ENCODE measurements around the gene PCSK7. TPM values are rescaled to one million over a fixed set of nuclear protein-coding genes. Genes with fewer than 3 reads are reported as not detected.
"Not testable (repeated sequence)": the region's sequence is repeated elsewhere in the genome, so short reads cannot be mapped to it uniquely, and the experiment has no call there.

PCSK7 gene
- total RNA-seq, 2 experiments from 2014 or later, result 229 to 247 TPM

DNA sequence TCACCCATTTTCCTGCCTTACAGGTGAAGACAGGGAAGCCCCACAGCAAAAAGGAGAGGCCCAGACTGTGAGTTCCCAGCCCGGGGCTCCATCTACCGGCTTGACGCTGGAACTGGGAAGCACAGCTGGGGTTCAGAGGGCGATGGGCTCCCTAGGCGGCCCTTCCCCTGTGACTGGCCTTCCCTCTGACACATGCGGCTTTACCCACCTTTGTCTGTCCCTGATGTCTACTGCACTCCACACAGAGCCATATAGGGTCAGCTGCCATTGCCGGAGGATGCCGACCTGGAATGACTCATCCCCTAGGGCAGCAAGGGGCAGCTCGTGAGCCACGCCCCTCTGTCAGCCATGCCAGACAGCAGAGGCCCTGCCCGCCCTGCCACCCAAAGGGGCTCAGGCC lies 25.0 kb downstream of the PCSK7 start:
- peaks cover 46% of the 10 kb centered on the region for H3K36me3 ChIP-seq (ENCODE audit: insufficient read depth, low read length)
- H3K4me1 Mint-ChIP-seq (ENCODE audit: low read depth); H3K27me3 ChIP-seq (ENCODE audit: control insufficient read depth in 1 of 2, insufficient read depth in 2 of 2, low read length in 2 of 2); ATAC-seq (ENCODE audit: poor library complexity); H3K4me1 ChIP-seq (ENCODE audit: insufficient read depth, low read length); H3K4me3 Mint-ChIP-seq; H3K4me3 ChIP-seq (ENCODE audit: low read length); H3K27ac ChIP-seq (ENCODE audit: low read depth in 1 of 2, low read length in 2 of 2); H3K9me3 ChIP-seq (ENCODE audit: control insufficient read depth in 1 of 2, insufficient read depth in 1 of 2, low read length in 2 of 2); H3K27ac Mint-ChIP-seq; H3K9me3 Mint-ChIP-seq; DNase-seq; intact Hi-C loops (cut with DNase I, micrococcal nuclease); CTCF ChIA-PET; POLR2A ChIA-PET; H3K27me3 Mint-ChIP-seq: not testable (repeated sequence)
- peaks cover 61% of the 10 kb centered on the region for H3K36me3 Mint-ChIP-seq (ENCODE audit: low read depth)

DNA sequence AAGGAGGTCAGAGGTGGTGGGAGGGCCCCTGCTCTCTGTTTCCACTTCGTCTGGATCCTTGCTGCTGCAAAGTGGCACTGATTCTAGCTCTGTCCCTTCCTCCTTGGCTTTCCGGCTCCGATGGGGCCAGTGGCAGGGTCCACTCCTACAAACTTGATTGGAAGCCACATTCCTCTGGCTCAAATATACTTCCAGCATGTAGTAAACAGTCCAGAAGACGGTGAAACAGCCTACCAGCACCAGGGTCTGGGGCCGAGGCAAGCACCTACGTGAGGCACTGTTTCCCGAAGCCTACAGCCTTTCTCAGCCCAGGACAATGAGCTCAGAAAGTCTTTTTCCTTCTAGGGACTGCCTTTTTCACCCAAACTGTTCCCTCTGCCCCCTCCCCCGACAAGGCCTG lies 25.8 kb downstream of the PCSK7 start:
- H3K36me3 ChIP-seq (ENCODE audit: insufficient read depth, low read length), result peaks cover 39% of the 10 kb centered on the region
- H3K36me3 Mint-ChIP-seq (ENCODE audit: low read depth), result peaks cover 54% of the 10 kb centered on the region
- intact Hi-C loops (cut with DNase I, micrococcal nuclease); H3K27me3 ChIP-seq (ENCODE audit: control insufficient read depth in 1 of 2, insufficient read depth in 2 of 2, low read length in 2 of 2); DNase-seq; H3K4me3 ChIP-seq (ENCODE audit: low read length); H3K27ac ChIP-seq (ENCODE audit: low read depth in 1 of 2, low read length in 2 of 2); H3K9me3 Mint-ChIP-seq; H3K9me3 ChIP-seq (ENCODE audit: control insufficient read depth in 1 of 2, insufficient read depth in 1 of 2, low read length in 2 of 2); POLR2A ChIA-PET; H3K27ac Mint-ChIP-seq; ATAC-seq (ENCODE audit: poor library complexity); H3K27me3 Mint-ChIP-seq; CTCF ChIA-PET; H3K4me1 Mint-ChIP-seq (ENCODE audit: low read depth); H3K4me3 Mint-ChIP-seq; H3K4me1 ChIP-seq (ENCODE audit: insufficient read depth, low read length): not testable (repeated sequence)

DNA sequence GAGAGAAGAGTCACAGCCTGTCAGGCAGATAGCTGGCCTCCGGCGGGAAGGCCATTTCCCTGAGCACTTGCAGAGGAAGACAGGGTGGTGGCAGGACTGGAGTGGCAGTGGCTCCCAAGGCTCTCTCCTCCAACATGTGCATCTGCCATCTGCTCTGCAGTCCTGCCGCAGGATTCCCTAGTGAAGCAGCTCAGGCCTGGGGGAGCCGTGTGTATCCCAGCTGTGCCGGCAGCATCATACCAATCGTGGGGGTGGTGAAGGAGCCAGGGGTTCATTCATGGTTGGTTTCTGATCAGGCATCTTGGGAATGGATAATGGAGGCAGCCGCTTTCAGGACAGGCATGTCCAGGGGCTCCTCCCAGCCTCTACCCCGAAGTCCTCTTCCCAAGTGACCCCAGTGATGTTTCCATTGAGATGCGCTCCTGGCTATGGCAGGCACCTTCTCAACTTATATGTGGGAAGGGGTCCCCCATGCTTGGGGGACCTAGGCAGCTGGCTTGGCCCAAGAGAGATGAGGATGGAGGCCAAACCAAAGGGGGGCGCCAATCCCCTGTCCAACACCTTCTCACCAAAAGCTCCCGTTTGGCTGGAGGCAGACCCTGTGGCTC lies 26.6 kb downstream of the PCSK7 start:
- ChIA-PET CTCF (no interaction called here), POLR2A (no interaction called here)
- H3K9me3 Mint-ChIP-seq, result no peaks in the 10 kb centered on the region
- H3K27ac Mint-ChIP-seq, result peak overlapping the region; percentile 51
- intact Hi-C loops (cut with DNase I, micrococcal nuclease), result no loop called here
- TF ChIP-seq, protein P1, sequence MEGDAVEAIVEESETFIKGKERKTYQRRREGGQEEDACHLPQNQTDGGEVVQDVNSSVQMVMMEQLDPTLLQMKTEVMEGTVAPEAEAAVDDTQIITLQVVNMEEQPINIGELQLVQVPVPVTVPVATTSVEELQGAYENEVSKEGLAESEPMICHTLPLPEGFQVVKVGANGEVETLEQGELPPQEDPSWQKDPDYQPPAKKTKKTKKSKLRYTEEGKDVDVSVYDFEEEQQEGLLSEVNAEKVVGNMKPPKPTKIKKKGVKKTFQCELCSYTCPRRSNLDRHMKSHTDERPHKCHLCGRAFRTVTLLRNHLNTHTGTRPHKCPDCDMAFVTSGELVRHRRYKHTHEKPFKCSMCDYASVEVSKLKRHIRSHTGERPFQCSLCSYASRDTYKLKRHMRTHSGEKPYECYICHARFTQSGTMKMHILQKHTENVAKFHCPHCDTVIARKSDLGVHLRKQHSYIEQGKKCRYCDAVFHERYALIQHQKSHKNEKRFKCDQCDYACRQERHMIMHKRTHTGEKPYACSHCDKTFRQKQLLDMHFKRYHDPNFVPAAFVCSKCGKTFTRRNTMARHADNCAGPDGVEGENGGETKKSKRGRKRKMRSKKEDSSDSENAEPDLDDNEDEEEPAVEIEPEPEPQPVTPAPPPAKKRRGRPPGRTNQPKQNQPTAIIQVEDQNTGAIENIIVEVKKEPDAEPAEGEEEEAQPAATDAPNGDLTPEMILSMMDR (IDR thresholded peaks at IDR 0.05), result no peak
- Histone ChIP-seq H3K4me3 (ENCODE audit: low read length) (no peak overlapping the region), H3K4me1 (ENCODE audit: insufficient read depth, low read length) (no peaks in the 10 kb centered on the region), H3K9me3 (ENCODE audit: control insufficient read depth in 1 of 2, insufficient read depth in 1 of 2, low read length in 2 of 2) (no peaks in the 10 kb centered on the region), H3K36me3 (ENCODE audit: insufficient read depth, low read length) (peaks cover 33% of the 10 kb centered on the region), H3K27me3 (ENCODE audit: control insufficient read depth in 1 of 2, insufficient read depth in 2 of 2, low read length in 2 of 2) (no peaks in the 10 kb centered on the region), H3K27ac (ENCODE audit: low read depth in 1 of 2, low read length in 2 of 2) (no peak overlapping the region)
- peaks cover 46% of the 10 kb centered on the region for H3K36me3 Mint-ChIP-seq (ENCODE audit: low read depth)
- peaks cover 4% of the 10 kb centered on the region for H3K4me1 Mint-ChIP-seq (ENCODE audit: low read depth)
- ATAC-seq (ENCODE audit: poor library complexity), result no peak
- no peaks in the 10 kb centered on the region for H3K27me3 Mint-ChIP-seq
- no peak overlapping the region for H3K4me3 Mint-ChIP-seq
- no peak for DNase-seq

DNA sequence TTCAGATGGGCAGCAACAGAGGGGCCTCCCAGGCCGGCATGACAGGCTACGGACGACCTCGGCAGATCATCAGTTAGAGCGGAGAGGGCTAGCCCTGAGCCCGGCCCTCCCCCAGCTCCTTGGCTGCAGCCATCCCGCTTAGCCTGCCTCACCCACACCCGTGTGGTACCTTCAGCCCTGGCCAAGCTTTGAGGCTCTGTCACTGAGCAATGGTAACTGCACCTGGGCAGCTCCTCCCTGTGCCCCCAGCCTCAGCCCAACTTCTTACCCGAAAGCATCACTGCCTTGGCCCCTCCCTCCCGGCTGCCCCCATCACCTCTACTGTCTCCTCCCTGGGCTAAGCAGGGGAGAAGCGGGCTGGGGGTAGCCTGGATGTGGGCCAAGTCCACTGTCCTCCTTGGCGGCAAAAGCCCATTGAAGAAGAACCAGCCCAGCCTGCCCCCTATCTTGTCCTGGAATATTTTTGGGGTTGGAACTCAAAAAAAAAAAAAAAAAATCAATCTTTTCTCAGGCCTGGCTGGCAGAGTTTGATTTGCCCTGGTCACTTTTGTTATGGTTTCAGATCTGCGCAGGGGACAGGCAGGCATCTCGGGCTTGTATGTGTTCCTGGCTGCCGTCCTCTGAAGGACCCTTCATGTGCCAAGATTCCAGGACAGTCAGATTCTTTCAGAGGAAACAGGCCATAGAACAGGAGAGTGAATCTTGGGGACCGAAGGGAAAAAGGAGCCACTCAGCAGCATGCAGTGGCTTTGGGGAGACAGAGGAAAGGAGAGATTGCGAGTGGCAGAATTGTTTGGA lies 27.4 kb downstream of the PCSK7 start:
- Histone ChIP-seq H3K4me1 (ENCODE audit: insufficient read depth, low read length) (no peaks in the 10 kb centered on the region), H3K27ac (ENCODE audit: low read depth in 1 of 2, low read length in 2 of 2) (no peak overlapping the region), H3K36me3 (ENCODE audit: insufficient read depth, low read length) (peaks cover 32% of the 10 kb centered on the region), H3K27me3 (ENCODE audit: control insufficient read depth in 1 of 2, insufficient read depth in 2 of 2, low read length in 2 of 2) (no peaks in the 10 kb centered on the region), H3K9me3 (ENCODE audit: control insufficient read depth in 1 of 2, insufficient read depth in 1 of 2, low read length in 2 of 2) (no peaks in the 10 kb centered on the region), H3K4me3 (ENCODE audit: low read length) (no peak overlapping the region)
- CTCF ChIA-PET, result no interaction called here
- peak overlapping the region; percentile 51 for H3K27ac Mint-ChIP-seq
- no peaks in the 10 kb centered on the region for H3K27me3 Mint-ChIP-seq
- H3K9me3 Mint-ChIP-seq, result no peaks in the 10 kb centered on the region
- DNase-seq, result no peak
- H3K36me3 Mint-ChIP-seq (ENCODE audit: low read depth), result peaks cover 37% of the 10 kb centered on the region
- H3K4me3 Mint-ChIP-seq, result no peak overlapping the region
- intact Hi-C loops (cut with DNase I, micrococcal nuclease), result no loop called here
- ATAC-seq (ENCODE audit: poor library complexity), result no peak
- no peaks in the 10 kb centered on the region for H3K4me1 Mint-ChIP-seq (ENCODE audit: low read depth)
- POLR2A ChIA-PET, result interaction anchor here (0.6 kb wide), 1 partner anchor 43 kb away, joined by 4 read pairs; no protein-coding TSS in a partner anchor
- TF ChIP-seq, protein P1 (IDR thresholded peaks at IDR 0.05), result no peak
